Measurements from ENCODE around the gene CYP27A1.

DNA sequence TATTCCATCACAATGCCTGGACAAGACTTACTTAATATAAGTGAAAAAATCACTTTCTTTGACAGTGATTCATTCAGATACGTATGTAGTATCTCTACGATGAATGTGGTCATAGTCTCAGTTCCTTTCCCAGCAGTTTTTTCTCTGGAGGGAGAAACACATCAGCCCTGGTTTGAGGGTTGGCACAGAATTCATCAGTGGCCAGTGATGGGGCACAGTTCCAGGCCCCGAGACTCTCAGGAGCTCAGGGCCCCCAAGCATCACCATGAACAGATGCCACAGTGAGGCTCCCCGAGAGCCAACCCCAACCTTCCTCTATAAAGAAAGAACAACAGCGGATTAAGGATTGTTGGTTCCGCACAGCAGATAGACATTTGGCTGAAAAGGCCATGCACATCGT lies 37.1 kb downstream of the CYP27A1 start:
- TF ChIP-seq, protein P1, sequence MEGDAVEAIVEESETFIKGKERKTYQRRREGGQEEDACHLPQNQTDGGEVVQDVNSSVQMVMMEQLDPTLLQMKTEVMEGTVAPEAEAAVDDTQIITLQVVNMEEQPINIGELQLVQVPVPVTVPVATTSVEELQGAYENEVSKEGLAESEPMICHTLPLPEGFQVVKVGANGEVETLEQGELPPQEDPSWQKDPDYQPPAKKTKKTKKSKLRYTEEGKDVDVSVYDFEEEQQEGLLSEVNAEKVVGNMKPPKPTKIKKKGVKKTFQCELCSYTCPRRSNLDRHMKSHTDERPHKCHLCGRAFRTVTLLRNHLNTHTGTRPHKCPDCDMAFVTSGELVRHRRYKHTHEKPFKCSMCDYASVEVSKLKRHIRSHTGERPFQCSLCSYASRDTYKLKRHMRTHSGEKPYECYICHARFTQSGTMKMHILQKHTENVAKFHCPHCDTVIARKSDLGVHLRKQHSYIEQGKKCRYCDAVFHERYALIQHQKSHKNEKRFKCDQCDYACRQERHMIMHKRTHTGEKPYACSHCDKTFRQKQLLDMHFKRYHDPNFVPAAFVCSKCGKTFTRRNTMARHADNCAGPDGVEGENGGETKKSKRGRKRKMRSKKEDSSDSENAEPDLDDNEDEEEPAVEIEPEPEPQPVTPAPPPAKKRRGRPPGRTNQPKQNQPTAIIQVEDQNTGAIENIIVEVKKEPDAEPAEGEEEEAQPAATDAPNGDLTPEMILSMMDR (IDR thresholded peaks at IDR 0.05; ENCODE audit: insufficient read depth, low read length, poor library complexity, severe bottlenecking), result no peak
- TF ChIP-seq EZH2phosphoT487 (conservative IDR thresholded peaks at IDR 0.05; ENCODE audit: low read length), result no peak
